Tibial artery (tissue), 4 donors: ENCODE data around the gene ANKRD39.

ENCODE experiments used
- DNase-seq, 2 donors: peaks; one replicate each; pipeline ENCODE4 v3.0.0-alpha.2; 2019
- H3K27ac ChIP-seq, 2 donors: fragments of 200-600 bp; sonication (generic) in 1 of 2; 1 replicate in 1 of 2; 2 replicates in 1 of 2; pipeline ENCODE4 v1.5.1; 2018 to 2019; ENCODE audit warnings: mild to moderate bottlenecking in 1 of 2
- H3K27me3 ChIP-seq, 2 donors: fragments of 200-600 bp; sonication (generic) in 1 of 2; one replicate each; pipeline versions ENCODE4 v1.5.1 to v1.6.0; 2016 to 2019
- H3K36me3 ChIP-seq, 3 donors: fragments of 200-600 bp; sonication (generic) in 2 of 3; one replicate each; pipeline ENCODE4 v1.5.1; 2016 to 2019; ENCODE audit warnings: mild to moderate bottlenecking in 2 of 3
- H3K4me1 ChIP-seq, 4 donors: fragments of 200-600 bp; sonication (generic) in 2 of 4; 1 replicate in 3 of 4; 2 replicates in 1 of 4; pipeline ENCODE4 v1.5.1; 2016 to 2019
- H3K4me3 ChIP-seq, 2 donors: fragments of 200-600 bp; sonication (generic) in 1 of 2; 1 replicate in 1 of 2; 2 replicates in 1 of 2; pipeline ENCODE4 v1.5.1; 2018 to 2019; ENCODE audit warnings: mild to moderate bottlenecking in 2 of 2
- H3K9me3 ChIP-seq, 3 donors: fragments of 200-600 bp; sonication (generic) in 1 of 3; one replicate each; pipeline ENCODE4 v1.5.1; 2016 to 2019
- intact Hi-C: fragments of 100-400 bp; cut with DNase I; formaldehyde crosslinking; loops from one replicate; pipeline ENCODE4 v1.15.0; 2023; ENCODE audit warnings: low total_unique reads
- TF ChIP-seq, protein P1 (sequence below), 2 experiments: fragments of 200-600 bp in 1 of 2; fragments of 450-650 bp in 1 of 2; IDR thresholded peaks; one replicate each; pipeline ENCODE4 v1.5.1; 2017 to 2019; ENCODE audit warnings: antibody characterized with exemption in 2 of 2, mild to moderate bottlenecking in 1 of 2, moderate library complexity in 1 of 2

Gene ANKRD39

DNA sequence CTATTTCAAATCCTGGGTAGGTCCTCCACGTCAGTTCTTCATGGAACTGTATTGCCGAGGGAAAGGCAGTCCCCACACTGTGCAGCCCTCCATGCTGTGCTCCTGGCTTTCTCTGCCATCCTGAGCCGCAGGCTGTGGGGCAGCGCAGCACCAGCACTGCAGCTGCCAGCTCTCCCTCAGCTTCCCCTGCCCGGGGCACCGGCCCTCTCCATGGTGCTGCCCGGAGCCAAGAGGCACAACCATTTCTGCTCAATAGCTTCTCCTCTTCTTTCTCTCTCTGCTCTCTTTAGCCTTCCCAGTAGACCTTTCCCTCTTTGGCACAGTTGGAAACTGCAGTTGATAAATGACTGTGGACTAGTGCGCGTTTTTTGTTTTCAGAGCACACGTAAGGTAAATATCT is 26.1 kb downstream of the ANKRD39 start:
- no peak for DNase-seq
- no peak overlapping the region for H3K27ac ChIP-seq
- TF ChIP-seq, protein P1, sequence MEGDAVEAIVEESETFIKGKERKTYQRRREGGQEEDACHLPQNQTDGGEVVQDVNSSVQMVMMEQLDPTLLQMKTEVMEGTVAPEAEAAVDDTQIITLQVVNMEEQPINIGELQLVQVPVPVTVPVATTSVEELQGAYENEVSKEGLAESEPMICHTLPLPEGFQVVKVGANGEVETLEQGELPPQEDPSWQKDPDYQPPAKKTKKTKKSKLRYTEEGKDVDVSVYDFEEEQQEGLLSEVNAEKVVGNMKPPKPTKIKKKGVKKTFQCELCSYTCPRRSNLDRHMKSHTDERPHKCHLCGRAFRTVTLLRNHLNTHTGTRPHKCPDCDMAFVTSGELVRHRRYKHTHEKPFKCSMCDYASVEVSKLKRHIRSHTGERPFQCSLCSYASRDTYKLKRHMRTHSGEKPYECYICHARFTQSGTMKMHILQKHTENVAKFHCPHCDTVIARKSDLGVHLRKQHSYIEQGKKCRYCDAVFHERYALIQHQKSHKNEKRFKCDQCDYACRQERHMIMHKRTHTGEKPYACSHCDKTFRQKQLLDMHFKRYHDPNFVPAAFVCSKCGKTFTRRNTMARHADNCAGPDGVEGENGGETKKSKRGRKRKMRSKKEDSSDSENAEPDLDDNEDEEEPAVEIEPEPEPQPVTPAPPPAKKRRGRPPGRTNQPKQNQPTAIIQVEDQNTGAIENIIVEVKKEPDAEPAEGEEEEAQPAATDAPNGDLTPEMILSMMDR (IDR thresholded peaks at IDR 0.05): no peak
- H3K4me3 ChIP-seq: no peak overlapping the region
- no peaks in the 10 kb centered on the region for H3K9me3 ChIP-seq
- H3K27me3 ChIP-seq: no peaks in the 10 kb centered on the region
- intact Hi-C loops: no loop called here
- H3K36me3 ChIP-seq: peaks cover 52 to 87% (median 61%) of the 10 kb centered on the region in 3 donors
- peaks cover 0 to 12% (median 8%) of the 10 kb centered on the region in 4 donors for H3K4me1 ChIP-seq

DNA sequence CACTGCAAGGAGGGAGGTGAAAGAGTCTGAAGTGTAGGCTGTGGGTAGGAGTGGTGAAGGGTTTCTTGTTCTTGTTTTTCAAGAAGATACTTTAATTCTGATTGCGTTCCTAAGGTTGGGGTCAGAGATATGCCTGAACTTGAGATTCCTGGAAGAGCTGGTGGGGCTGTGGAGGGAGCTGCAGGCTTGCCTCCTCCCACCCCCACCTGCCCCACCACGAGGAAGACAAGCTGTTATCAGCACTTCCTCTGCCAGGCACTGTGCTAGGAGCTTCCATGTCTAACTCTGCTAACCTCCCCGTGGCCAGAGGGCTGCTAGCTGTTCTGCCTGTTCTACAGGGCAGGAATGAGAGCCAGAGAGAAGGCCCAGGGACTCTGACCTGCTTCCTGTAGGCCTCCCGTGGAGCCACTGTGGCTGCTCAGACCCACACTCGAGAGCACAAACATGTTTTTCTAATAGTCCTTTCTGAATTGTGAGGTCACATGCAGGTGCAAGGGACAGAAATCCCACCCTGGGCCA is 27.7 kb downstream of the ANKRD39 start:
- intact Hi-C loops: no loop called here
- TF ChIP-seq, protein P1 (IDR thresholded peaks at IDR 0.05): no peak
- no peak for DNase-seq
- H3K36me3 ChIP-seq: peaks cover 68 to 98% (median 75%) of the 10 kb centered on the region in 3 donors
- peaks cover 0 to 12% (median 8%) of the 10 kb centered on the region in 4 donors for H3K4me1 ChIP-seq
- H3K27ac ChIP-seq: no peak overlapping the region
- H3K9me3 ChIP-seq: no peaks in the 10 kb centered on the region
- H3K27me3 ChIP-seq: no peaks in the 10 kb centered on the region
- H3K4me3 ChIP-seq: no peak overlapping the region

DNA sequence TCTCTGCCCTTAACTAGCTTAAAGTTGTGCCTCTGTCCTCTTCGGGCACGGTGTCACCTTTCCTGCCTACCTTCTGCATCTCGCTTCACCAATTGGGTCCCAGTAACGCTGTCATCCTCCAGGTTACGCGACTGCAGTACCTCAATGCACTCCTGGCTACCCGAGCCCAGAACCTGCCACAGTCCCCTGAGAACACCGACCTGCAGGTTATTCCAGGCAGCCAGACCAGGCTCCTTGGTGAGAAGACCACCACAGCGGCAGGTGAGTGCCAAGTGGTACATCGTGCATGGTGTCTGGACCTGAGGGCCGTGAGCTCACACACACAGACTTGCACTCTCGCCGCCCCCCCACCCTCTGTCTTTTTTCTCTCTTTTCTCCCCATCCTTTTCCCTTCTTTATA is 28.9 kb downstream of the ANKRD39 start:
- H3K36me3 ChIP-seq: peaks cover 69 to 92% (median 84%) of the 10 kb centered on the region in 3 donors
- H3K27me3 ChIP-seq: no peaks in the 10 kb centered on the region
- intact Hi-C loops: no loop called here
- peaks cover 0 to 12% (median 8%) of the 10 kb centered on the region in 4 donors for H3K4me1 ChIP-seq
- H3K27ac ChIP-seq: no peak overlapping the region
- TF ChIP-seq, protein P1 (IDR thresholded peaks at IDR 0.05): no peak
- no peaks in the 10 kb centered on the region for H3K9me3 ChIP-seq
- no peak for DNase-seq
- no peak overlapping the region for H3K4me3 ChIP-seq

DNA sequence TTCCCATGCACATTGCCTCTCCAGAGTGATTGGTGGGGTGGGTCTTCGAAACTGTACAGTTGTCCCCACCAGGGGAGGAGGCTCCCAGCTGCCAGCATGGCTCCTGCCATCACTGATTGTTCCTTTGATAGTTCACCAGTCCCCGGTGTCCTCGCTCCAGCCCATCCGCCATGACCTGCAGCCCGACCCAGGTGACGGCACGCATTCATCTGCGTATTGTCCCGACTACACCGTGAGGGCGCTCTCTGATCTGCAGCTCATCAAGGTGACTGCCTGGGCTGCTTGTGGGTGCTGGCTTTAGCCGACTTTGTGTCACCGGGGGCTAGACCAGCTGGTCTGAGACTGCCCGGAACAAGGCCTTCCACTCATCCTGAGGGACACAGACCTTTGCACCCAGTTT is 29.4 kb downstream of the ANKRD39 start:
- H3K27me3 ChIP-seq: no peaks in the 10 kb centered on the region
- TF ChIP-seq, protein P1 (IDR thresholded peaks at IDR 0.05): no peak
- intact Hi-C loops: no loop called here
- DNase-seq: no peak
- no peak overlapping the region for H3K27ac ChIP-seq
- no peaks in the 10 kb centered on the region for H3K9me3 ChIP-seq
- H3K4me3 ChIP-seq: no peak overlapping the region
- peaks cover 69 to 90% (median 84%) of the 10 kb centered on the region in 3 donors for H3K36me3 ChIP-seq
- peaks cover 0 to 16% (median 8%) of the 10 kb centered on the region in 4 donors for H3K4me1 ChIP-seq

DNA sequence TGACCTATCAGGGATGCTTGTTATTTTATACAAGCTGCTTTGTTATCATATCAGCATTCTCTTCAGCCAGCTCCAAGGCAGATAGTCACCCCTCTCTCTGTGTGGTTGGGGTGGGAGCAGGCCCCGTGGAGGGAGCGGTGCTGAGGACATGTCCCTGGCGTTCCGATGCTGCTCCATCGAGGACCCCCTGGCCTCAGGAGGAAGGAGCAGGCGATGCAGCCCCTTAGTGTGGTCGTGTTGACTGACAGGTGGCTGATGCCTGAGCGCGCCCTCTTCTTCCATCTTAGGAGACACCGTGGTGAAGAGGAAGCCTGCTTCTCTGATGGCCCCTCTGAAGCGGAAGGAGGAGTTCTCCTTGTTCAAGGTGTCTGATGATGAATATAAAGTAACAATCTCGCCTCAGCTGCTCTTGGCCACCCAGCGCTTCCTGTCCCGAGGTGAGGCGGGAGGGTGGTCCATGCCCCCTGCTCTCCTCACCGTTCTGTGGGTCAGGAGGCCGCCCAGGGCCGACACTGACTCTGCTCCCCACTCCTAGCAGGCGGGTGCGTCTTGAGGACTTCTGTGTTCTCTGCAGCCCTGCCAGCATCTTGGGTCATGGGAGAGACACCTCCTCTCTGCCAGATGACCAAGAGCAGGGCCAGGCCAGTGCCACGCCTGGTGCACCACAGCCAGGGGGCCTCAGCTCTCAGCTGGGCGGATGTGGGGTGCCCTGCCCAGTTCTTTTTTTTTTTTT is 31.1 kb downstream of the ANKRD39 start:
- intact Hi-C loops: no loop called here
- DNase-seq: no peak
- Histone ChIP-seq H3K27ac (no peak overlapping the region), H3K36me3 (peaks cover 64 to 86% (median 70%) of the 10 kb centered on the region in 3 donors), H3K9me3 (no peaks in the 10 kb centered on the region), H3K27me3 (no peaks in the 10 kb centered on the region), H3K4me3 (no peak overlapping the region), H3K4me1 (peaks cover 0 to 8% (median 2%) of the 10 kb centered on the region in 4 donors)
- TF ChIP-seq, protein P1 (IDR thresholded peaks at IDR 0.05): no peak
